Measurements from ENCODE around the gene MAMDC4.
A peak's percentile ranks its signal among the peaks of the same experiment; 100 is the strongest.
"Not testable (repeated sequence)": the region's sequence is repeated elsewhere in the genome, so short reads cannot be mapped to it uniquely, and the experiment has no call there.

Gene MAMDC4

GRCh38 chr9:136860933-136861873 is 9.1 kb downstream of the MAMDC4 start:
- DNase-seq, result no peak

- DNase-seq, result no peak
Observed at GRCh38 chr9:136861874-136862457, 9.8 kb downstream of the MAMDC4 start.

- no peak for DNase-seq
Observed at GRCh38 chr9:136862849-136863622, 10.9 kb downstream of the MAMDC4 start.

- DNase-seq, result no peak
Observed at GRCh38 chr9:136863623-136864273, 11.6 kb downstream of the MAMDC4 start.

- no peak for DNase-seq
Observed at GRCh38 chr9:136865041-136865767, 13.1 kb downstream of the MAMDC4 start.

GRCh38 chr9:136865768-136866103 is 13.6 kb downstream of the MAMDC4 start:
- no peak for DNase-seq

GRCh38 chr9:136866898-136867421 is 14.8 kb downstream of the MAMDC4 start:
- DNase-seq, result not testable (repeated sequence)

GRCh38 chr9:136867480-136867879 is 15.3 kb downstream of the MAMDC4 start:
- no peak for DNase-seq

- no peak for DNase-seq
Observed at GRCh38 chr9:136867917-136868316, 15.8 kb downstream of the MAMDC4 start.

GRCh38 chr9:136868644-136869043 is 16.5 kb downstream of the MAMDC4 start:
- DNase-seq, result no peak

GRCh38 chr9:136869611-136870010 is 17.5 kb downstream of the MAMDC4 start:
- not testable (repeated sequence) for DNase-seq

GRCh38 chr9:136875155-136875554 is 23.0 kb downstream of the MAMDC4 start:
- DNase-seq, result no peak

GRCh38 chr9:136876476-136876875 is 24.3 kb downstream of the MAMDC4 start:
- DNase-seq, result no peak

- no peak for DNase-seq
Observed at GRCh38 chr9:136880651-136881050, 28.5 kb downstream of the MAMDC4 start.

- peak in 2 of 56 donors; percentile 3 for DNase-seq
Observed at GRCh38 chr9:136881691-136882108, 29.6 kb downstream of the MAMDC4 start.

- DNase-seq, result no peak
Observed at GRCh38 chr9:136882109-136882946, 30.2 kb downstream of the MAMDC4 start.

- not testable (repeated sequence) for DNase-seq
Observed at GRCh38 chr9:136882947-136883283, 30.8 kb downstream of the MAMDC4 start.

GRCh38 chr9:136883670-136884069 is 31.5 kb downstream of the MAMDC4 start:
- DNase-seq, result not testable (repeated sequence)

GRCh38 chr9:136885950-136886578 is 33.9 kb downstream of the MAMDC4 start, which contains the start of gene TRAF2:
TSS of gene TRAF2 (plus strand) at chr9:136886516. CDS start at chr9:136898741, 12,225 bp downstream.
- peak; percentile 64 to 99 (median 95) for DNase-seq

All from amygdala (tissue), 56 donors.